Embryonic facial prominence (tissue), 1 donor: ENCODE data around the gene PLCL2.
"Not testable (repeated sequence)": the region's sequence is repeated elsewhere in the genome, so short reads cannot be mapped to it uniquely, and the experiment has no call there.

Source experiments
- DNase-seq: peaks from one replicate; pipeline ENCODE4 v3.0.0-alpha.2; 2016; ENCODE audit errors: extremely low spot score

PLCL2 gene

GRCh38 chr3:17119201-17120072, 234.7 kb downstream of the PLCL2 start:
- DNase-seq = no peak

DNA sequence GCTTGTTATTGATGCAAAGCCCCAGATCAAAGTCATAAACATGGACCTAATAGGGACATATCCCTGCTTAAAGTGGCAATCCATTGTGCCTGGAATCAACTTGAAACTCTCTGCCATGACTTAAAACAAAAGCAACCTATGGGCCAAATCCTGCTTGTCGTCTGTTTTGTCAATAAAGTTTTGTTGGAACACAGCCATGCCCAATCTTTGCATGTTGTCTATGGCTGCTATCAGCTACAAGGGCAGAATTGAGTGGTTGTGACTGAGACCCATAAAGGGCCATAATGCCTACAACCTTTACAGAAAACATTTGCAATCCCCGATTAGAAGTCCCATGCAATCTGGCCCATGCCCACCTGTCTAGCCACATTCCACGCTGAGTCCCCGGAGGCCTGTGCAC, 235.4 kb downstream of the PLCL2 start:
- DNase-seq = no peak

DNA sequence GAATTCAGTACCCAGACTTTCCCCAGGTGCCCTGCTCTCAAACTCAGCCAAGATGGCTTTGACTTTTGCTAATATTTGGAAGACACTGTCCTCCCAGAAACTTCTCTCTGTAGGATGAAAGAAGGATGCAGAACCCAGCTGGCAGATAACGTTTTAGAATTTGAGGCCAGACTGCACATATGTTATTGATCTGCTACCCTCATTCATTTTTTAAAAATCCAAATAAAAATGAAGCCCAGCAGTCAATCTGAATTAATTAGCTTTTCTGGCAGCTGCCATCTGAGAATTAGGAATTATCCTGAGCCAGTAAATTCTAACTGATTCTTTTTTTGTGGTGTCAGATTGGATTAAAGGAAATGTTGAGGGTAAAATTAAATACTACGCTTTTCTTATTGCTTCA, 236.6 kb downstream of the PLCL2 start:
- no peak for DNase-seq

DNA sequence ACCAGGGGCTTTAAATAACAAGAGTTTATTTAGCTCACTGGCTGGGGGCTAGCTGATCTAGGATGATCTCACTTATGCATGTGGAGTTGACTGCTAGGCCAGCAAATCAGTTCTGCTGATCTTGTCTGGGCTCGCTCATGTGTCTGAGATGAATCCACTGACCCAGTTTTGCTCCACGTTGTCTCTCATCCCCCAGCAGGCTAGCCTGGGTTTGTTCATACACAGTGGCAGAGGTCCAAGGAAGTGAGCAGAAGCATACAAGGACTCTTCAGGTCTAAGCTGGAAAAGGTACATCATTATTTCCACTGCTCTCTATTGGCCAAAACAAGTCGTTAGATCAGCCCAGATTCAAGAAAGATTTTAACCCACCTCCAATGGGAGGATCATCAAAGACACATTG, 238.0 kb downstream of the PLCL2 start:
- no peak for DNase-seq

- DNase-seq = no peak
Observed at GRCh38 chr3:17125738-17126442, 241.1 kb downstream of the PLCL2 start.

DNA sequence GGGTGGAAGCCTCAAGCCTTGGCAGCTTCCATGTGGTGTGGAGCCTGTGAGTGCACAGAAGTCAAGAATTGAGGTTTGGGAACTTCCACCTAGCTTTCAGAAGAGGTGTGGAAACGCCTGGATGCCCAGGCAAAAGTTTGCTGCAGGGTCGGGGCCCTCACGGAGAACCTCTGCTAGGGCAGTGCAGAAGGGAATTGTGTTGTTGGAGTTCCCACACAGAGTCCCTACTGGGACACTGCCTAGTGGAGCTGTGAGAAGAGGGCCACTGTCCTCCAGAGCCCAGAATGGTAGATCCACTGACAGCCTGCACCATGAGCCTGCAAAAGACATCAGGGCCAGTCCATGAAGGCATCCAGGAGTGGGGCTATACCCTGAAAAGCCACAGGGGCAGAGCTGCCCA, 243.9 kb downstream of the PLCL2 start:
- not testable (repeated sequence) for DNase-seq

DNA sequence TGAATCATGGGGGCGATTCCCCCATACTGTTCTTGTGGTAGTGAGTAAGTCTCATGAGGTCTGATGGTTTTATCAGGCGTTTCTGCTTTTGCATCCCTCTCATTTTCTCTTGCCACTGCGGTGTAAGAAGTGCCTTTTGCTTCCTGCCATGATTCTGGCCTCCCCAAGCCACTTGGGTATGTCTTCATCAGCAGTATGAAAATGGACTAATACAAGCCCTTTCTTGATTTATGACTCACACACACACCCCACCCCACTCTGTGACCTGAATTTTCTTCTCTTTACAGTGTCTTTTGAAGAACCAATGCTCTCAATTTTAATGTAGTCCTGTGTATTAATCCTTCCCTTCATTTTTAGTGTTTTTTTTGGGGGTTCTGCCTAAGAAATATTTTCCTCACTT, 244.8 kb downstream of the PLCL2 start:
- no peak for DNase-seq

GRCh38 chr3:17130956-17131355, 246.2 kb downstream of the PLCL2 start:
- DNase-seq = no peak

- DNase-seq = no peak
Observed at GRCh38 chr3:17132286-17133115, 247.7 kb downstream of the PLCL2 start.

- no peak for DNase-seq
Observed at GRCh38 chr3:17133632-17134545, 249.1 kb downstream of the PLCL2 start.

GRCh38 chr3:17135696-17136095, 250.9 kb downstream of the PLCL2 start:
- no peak for DNase-seq

GRCh38 chr3:17136136-17136721, 251.5 kb downstream of the PLCL2 start:
- DNase-seq = no peak

- DNase-seq = no peak
Observed at GRCh38 chr3:17137321-17137826, 252.6 kb downstream of the PLCL2 start.

GRCh38 chr3:17138246-17139039, 253.7 kb downstream of the PLCL2 start:
- DNase-seq = no peak
